DMS53 treated with DMSO at 0.1 percent for 48 hours (cell line): ENCODE measurements around the gene CCDC85B.

Source experiments
- DNase-seq: peaks from one replicate; lab custom pipeline; 2025; ENCODE audit not compliant: unreplicated experiment; lab: John Stamatoyannopoulos, UW

Gene CCDC85B

GRCh38 chr11:65868076-65868667, 22.3 kb upstream of the CCDC85B start:
- no peak for DNase-seq

- DNase-seq = no peak
Measured at GRCh38 chr11:65868907-65869306, 21.6 kb upstream of the CCDC85B start.

GRCh38 chr11:65869643-65870306, 20.7 kb upstream of the CCDC85B start:
- DNase-seq = no peak

- no peak for DNase-seq
Measured at GRCh38 chr11:65870307-65870658, 20.2 kb upstream of the CCDC85B start.

GRCh38 chr11:65870706-65871681, 19.5 kb upstream of the CCDC85B start:
- peak; percentile 19 for DNase-seq

GRCh38 chr11:65871811-65872548, 18.5 kb upstream of the CCDC85B start:
- DNase-seq = no peak

GRCh38 chr11:65872586-65873317, 17.7 kb upstream of the CCDC85B start, which contains the start of gene EFEMP2:
TSS of gene EFEMP2 (minus strand) at chr11:65872800. CDS start at chr11:65872354, 446 bp downstream.
- DNase-seq = no peak

- DNase-seq = peak; percentile 80
Measured at GRCh38 chr11:65873318-65874156, 16.9 kb upstream of the CCDC85B start.

- no peak for DNase-seq
Measured at GRCh38 chr11:65879617-65880016, 10.9 kb upstream of the CCDC85B start, which contains the start of gene CTSW. TSS of gene CTSW (plus strand) at chr11:65879837. CDS start at chr11:65879855, 18 bp downstream.

GRCh38 chr11:65880027-65880426, 10.4 kb upstream of the CCDC85B start:
- no peak for DNase-seq

- DNase-seq = no peak
Measured at GRCh38 chr11:65880844-65881421, 9.5 kb upstream of the CCDC85B start.

GRCh38 chr11:65882120-65883057, 8.1 kb upstream of the CCDC85B start:
- DNase-seq = no peak

GRCh38 chr11:65883058-65883761, 7.3 kb upstream of the CCDC85B start:
- DNase-seq = no peak

- no peak for DNase-seq
Measured at GRCh38 chr11:65883786-65884715, 6.4 kb upstream of the CCDC85B start.

- peak; percentile 50 for DNase-seq
Measured at GRCh38 chr11:65884716-65885092, 5.8 kb upstream of the CCDC85B start.

GRCh38 chr11:65885231-65885630, 5.2 kb upstream of the CCDC85B start:
- no peak for DNase-seq
